KOPT-K1 (cell line): ENCODE measurements around the gene HOXA2.

ENCODE experiments used
- H3K27ac ChIP-seq: fragments of 200-600 bp; sonication (generic); 2 replicates; pipeline ENCODE4 v1.5.1; 2016; ENCODE audit warnings: antibody characterized with exemption, mild to moderate bottlenecking, low read depth, low read length; ENCODE audit not compliant: poor library complexity, severe bottlenecking
- H3K36me3 ChIP-seq: fragments of 200-600 bp; sonication (generic); 2 replicates; pipeline ENCODE4 v1.5.1; 2017; ENCODE audit warnings: antibody characterized with exemption, mild to moderate bottlenecking, low read length, moderate library complexity; ENCODE audit not compliant: insufficient read depth
- H3K9me3 ChIP-seq: fragments of 200-600 bp; sonication (generic); 2 replicates; pipeline ENCODE4 v1.5.1; 2017; ENCODE audit warnings: antibody characterized with exemption, low read length, mild to moderate bottlenecking; ENCODE audit not compliant: insufficient read depth, poor library complexity, severe bottlenecking

HOXA2 gene

DNA sequence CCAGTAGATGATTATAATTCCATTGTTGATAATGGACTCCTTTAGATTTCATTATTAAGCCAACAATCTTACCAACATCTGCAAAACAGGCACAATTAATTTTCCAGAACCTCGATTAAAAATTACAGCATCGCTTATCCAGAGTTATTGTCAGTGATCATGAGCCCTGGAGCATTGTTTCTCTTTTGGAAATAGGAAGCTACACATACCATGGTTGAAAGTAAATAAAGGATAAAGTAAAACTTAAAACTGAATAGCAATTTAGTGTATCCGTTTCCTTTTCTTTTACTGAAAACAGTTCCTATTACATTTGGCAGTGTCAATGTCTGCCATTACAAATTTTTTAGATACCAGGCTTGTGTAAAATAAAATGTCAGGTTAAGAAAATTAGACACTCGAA is 9.9 kb upstream of the HOXA2 start:
- Histone ChIP-seq H3K27ac (no peak overlapping the region), H3K36me3 (no peaks in the 10 kb centered on the region), H3K9me3 (no peaks in the 10 kb centered on the region)

GRCh38 chr7:27111751-27112277 is 9.3 kb upstream of the HOXA2 start:
- no peaks in the 10 kb centered on the region for H3K36me3 ChIP-seq
- no peaks in the 10 kb centered on the region for H3K9me3 ChIP-seq
- no peak overlapping the region for H3K27ac ChIP-seq

DNA sequence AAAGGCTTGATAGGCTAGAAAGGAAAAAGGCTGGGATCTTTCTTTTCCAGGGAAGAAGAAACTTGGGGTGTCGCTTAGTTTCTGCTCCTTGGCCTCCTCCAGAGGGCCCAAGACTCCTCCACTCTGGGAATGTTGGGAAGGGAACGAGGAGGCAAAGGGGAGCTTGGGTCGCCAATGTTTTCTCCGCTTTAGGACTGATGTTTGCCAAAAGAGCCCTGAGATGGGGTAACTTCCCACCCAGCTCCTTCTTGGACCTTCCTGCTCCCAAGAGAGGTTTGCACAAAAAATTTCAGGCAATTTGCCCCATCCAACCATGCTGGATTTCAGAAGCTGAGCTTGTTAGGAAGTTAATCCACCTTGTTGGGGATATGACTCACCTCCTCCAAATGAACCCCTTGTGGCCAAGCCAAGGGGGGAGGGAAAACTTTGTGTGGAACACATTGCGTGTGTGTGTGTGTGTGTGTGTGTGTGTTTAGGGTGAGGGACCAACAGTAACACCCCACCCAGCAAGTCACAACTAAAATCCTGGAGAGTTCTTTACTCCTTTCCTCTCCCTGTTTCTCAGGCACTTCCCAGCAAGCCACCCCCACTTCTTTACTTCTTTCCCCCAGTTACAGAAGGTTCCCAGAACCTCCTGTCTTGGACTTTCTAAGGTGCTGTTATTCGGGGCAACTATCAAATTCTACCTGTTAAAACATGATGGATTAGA is 8.7 kb upstream of the HOXA2 start:
- no peaks in the 10 kb centered on the region for H3K9me3 ChIP-seq
- no peaks in the 10 kb centered on the region for H3K36me3 ChIP-seq
- H3K27ac ChIP-seq: no peak overlapping the region

- H3K9me3 ChIP-seq: no peaks in the 10 kb centered on the region
- H3K27ac ChIP-seq: no peak overlapping the region
- no peaks in the 10 kb centered on the region for H3K36me3 ChIP-seq
Observed at GRCh38 chr7:27110186-27111031, 7.9 kb upstream of the HOXA2 start.

DNA sequence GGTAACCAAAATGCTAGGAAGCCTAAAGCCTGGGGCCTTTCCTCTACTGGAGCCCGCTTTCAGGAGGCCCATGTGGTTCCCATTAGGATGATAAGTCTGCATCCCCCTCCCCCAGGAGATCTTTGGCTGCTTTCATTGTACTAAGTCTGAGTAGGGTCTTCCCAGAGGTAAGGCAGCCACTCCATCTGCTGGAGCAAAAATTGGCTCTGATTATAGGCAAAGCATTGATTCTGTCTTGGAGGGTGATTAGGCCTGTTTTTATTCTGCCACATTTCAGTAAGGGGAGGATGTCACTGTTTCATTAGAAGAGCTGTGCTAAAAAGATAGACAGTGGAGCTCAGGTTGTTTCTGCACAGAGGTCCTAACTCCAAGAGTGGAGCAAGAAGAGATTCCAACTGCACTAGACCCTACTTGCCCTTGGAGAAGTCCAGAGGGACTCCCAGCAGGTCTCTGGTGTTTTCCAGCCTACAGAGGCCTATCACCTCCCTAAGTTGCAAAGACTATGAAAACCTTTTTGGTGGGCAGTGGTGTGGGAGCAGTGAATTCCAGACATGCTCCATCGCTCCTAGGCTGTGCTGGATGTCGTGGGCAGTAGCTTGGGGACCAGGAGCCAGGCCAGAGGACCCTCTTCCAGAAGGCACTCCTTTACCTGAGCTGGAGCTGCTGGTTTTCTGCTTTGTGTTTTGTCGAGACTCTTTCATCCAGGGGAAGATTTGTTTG is 7.1 kb upstream of the HOXA2 start:
- H3K27ac ChIP-seq: no peak overlapping the region

GRCh38 chr7:27108390-27109127 is 6.1 kb upstream of the HOXA2 start:
- Histone ChIP-seq H3K36me3 (no peaks in the 10 kb centered on the region), H3K9me3 (no peaks in the 10 kb centered on the region), H3K27ac (no peak overlapping the region)

More for the DNA sequence above, 7.1 kb upstream of the HOXA2 start:
- no peaks in the 10 kb centered on the region for H3K9me3 ChIP-seq
- H3K36me3 ChIP-seq: no peaks in the 10 kb centered on the region

DNA sequence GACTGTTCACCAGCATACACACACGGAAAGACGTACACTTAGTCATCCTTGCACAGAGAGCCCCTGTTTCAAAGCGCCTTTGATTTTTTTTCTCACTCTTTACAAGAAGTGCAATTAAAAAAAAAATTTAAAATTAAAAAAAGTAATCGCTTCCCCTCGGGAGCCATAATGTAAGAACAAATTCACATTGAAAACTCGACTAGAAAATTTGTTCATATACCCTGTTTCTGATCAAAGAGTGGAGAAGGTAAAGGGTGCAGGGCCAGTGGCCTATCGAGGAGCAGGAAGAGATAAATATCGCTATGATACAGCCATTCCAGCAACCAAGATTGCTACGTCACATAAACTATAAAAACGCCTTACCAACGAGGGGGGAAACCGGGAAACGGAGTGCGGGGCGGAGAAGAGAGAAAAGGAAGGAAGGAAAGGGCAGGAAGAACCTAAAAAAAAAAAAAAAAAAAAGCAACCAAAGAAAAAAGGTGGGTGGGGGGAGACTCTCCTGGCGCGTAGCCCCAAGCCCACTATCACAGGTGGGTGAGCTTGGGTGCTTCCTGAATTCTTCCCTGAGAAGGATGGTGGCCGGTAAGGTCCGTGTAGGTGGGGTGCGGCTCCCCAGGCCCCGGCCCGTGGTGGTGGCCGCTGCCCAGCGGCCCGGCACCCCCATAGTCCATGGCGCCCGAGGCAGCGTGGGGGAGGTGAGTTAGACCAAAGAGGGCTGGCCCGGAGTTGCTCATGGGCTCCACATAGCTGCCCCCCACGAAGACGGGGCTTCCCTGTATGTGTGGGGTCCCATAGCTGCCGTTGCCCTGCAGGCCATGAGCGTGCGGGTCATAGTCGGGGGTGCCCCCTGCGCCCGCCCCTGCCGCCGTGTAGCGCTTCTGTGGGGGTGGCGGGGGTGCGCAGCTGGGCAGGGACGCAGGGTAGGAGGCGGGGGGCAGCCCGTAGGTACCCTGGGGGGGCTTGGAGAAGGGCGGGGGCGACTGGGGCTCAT is 5.2 kb upstream of the HOXA2 start:
- H3K27ac ChIP-seq: no peak overlapping the region
- H3K36me3 ChIP-seq: no peaks in the 10 kb centered on the region
- peaks cover 4% of the 10 kb centered on the region for H3K9me3 ChIP-seq

- no peaks in the 10 kb centered on the region for H3K36me3 ChIP-seq
- peaks cover 4% of the 10 kb centered on the region for H3K9me3 ChIP-seq
Observed at GRCh38 chr7:27106901-27107240, 4.4 kb upstream of the HOXA2 start.

GRCh38 chr7:27106181-27106900 is 3.9 kb upstream of the HOXA2 start:
- peaks cover 4% of the 10 kb centered on the region for H3K9me3 ChIP-seq
- no peak overlapping the region for H3K27ac ChIP-seq
- no peaks in the 10 kb centered on the region for H3K36me3 ChIP-seq

More at GRCh38 chr7:27106901-27107240, 4.4 kb upstream of the HOXA2 start:
- no peak overlapping the region for H3K27ac ChIP-seq

- Histone ChIP-seq H3K9me3 (peaks cover 4% of the 10 kb centered on the region), H3K27ac (no peak overlapping the region), H3K36me3 (no peaks in the 10 kb centered on the region)
Observed at GRCh38 chr7:27105301-27106031, 3.0 kb upstream of the HOXA2 start.

DNA sequence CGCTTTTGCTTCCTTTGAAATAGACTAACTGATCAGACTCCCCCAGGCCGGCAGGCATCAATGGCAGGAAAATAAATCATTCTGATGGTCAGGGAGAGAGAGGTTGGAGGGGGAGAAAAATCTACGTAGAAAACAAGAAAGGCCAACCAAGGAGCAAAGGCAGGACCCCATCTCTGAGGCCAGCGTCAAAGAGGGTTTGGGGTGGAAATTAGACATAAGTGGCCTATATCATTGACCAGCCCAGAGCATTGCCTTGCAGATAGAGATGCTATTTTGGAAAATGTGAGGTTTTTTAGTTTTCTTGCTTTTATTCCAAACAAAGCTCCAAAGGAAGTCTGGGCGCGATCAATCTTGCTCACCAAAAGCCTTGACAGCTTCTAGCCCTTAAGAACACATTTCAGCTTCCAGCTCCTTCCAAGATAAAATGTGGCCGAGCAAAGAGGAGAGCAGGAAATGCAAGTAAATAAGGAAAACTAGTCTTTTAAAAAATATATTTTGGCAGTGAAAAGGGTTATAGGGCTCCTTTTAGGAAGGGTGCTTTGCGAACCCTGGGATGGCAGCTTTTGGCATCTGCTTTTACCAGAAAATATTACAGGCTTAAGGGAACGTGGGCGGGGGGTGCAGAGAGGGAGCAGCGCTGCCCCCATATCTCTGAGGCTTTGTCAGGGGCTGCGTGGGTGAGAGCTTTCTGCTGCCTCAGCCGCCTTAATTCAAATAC is 2.0 kb upstream of the HOXA2 start:
- Histone ChIP-seq H3K36me3 (no peaks in the 10 kb centered on the region), H3K27ac (no peak overlapping the region), H3K9me3 (peaks cover 4% of the 10 kb centered on the region)

DNA sequence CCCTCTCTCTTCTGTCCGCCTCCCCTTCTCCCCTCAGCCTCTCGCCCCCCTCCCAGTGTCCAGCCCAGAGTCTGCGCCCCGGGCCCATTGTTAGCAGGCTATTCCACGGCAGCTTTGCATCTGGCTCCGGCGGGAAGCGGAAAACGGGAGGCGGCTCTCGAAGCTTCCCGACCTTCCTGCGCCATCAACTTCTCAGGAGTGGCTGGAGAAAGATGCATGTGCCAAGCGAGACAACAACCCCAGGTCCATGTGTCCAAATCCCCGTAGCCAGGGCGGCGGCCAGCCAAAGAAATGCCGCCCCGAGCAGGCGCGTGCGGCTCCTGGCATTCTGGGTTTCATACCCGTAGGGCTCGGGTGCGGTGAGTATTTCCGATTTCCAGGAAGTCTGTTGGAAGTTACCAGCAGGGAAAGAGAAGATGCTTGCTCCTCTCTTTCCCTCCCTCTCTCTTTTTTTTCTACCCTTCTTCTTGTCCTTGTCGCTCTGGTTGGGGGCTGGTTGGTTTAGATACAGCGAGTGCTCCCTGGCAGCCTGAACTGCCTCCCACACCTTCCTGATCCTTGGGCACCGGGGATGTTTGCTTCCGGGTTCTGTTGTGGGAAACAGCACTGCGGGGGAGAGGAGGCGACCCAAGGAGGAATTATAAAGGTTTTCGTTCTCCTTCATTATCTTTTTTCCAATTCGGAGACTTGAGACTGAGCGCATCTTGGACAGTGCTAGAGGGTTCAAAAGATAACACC is 1.2 kb upstream of the HOXA2 start:
- no peak overlapping the region for H3K27ac ChIP-seq
- H3K36me3 ChIP-seq: no peaks in the 10 kb centered on the region
- peaks cover 4% of the 10 kb centered on the region for H3K9me3 ChIP-seq
